Karpas-422 (cell line): ENCODE data around the gene STAMBPL1. TPM values are rescaled to one million over a fixed set of nuclear protein-coding genes. Genes with fewer than 3 reads are reported as not detected.
A peak's percentile ranks its signal among the peaks of the same experiment; 100 is the strongest.

Source experiments
- DNase-seq: peaks from one replicate; pipeline ENCODE4 v3.0.0-alpha.2; 2015
- H2AFZ ChIP-seq: fragments of 200-600 bp; sonication (generic); 2 replicates; pipeline ENCODE4 v1.6.1; 2014; ENCODE audit warnings: antibody characterized with exemption, low read length, mixed read lengths
- H3K27ac ChIP-seq: fragments of 200-600 bp; sonication (generic); 2 replicates; pipeline ENCODE4 v1.5.1; 2014; ENCODE audit warnings: mild to moderate bottlenecking, low read length, moderate library complexity
- H3K27me3 ChIP-seq: fragments of 200-600 bp; sonication (generic); 2 replicates; pipeline ENCODE4 v1.6.1; 2014; ENCODE audit warnings: low read length, mixed read lengths
- H3K36me3 ChIP-seq: fragments of 200-600 bp; sonication (generic); 2 replicates; pipeline ENCODE4 v1.6.1; 2014; ENCODE audit warnings: low read length, mixed read lengths; ENCODE audit not compliant: insufficient read depth
- H3K4me1 ChIP-seq: fragments of 200-600 bp; sonication (generic); 2 replicates; pipeline ENCODE4 v1.6.1; 2014; ENCODE audit warnings: mild to moderate bottlenecking, low read length, mixed read lengths
- H3K4me2 ChIP-seq: fragments of 200-600 bp; sonication (generic); 2 replicates; pipeline ENCODE4 v1.6.1; 2014; ENCODE audit warnings: low read length, low read depth, mild to moderate bottlenecking; ENCODE audit not compliant: poor library complexity, severe bottlenecking
- H3K4me3 ChIP-seq: fragments of 200-600 bp; sonication (generic); 2 replicates; pipeline ENCODE4 v1.5.1; 2014; ENCODE audit warnings: mild to moderate bottlenecking, antibody characterized with exemption, low read length, mixed read lengths
- H3K79me2 ChIP-seq: fragments of 200-600 bp; sonication (generic); 2 replicates; pipeline ENCODE4 v1.6.1; 2014; ENCODE audit warnings: mild to moderate bottlenecking, low read length, mixed read lengths
- H3K9ac ChIP-seq: fragments of 200-600 bp; sonication (generic); 2 replicates; pipeline ENCODE4 v1.6.0; 2014; ENCODE audit warnings: low read length
- H3K9me2 ChIP-seq: fragments of 200-600 bp; sonication (generic), shearing (Covaris generic); replicated peaks from 2 replicates; pipeline ENCODE4 v1.6.0; 2014; ENCODE audit warnings: mild to moderate bottlenecking, low read length, moderate library complexity; ENCODE audit not compliant: insufficient read depth
- H3K9me3 ChIP-seq: fragments of 300-700, 200-600 bp; sonication (generic); 2 replicates; pipeline ENCODE4 v1.6.1; 2014; ENCODE audit warnings: low read length, mixed read lengths
- H4K20me1 ChIP-seq: fragments of 200-600 bp; sonication (generic); 2 replicates; pipeline ENCODE4 v1.6.1; 2014; ENCODE audit warnings: mild to moderate bottlenecking, antibody characterized with exemption, low read length, low read depth; ENCODE audit not compliant: insufficient read depth
- total RNA-seq: library from RNA; depleted of rRNA; stranded (reverse); fragments of >200 nt; shearing (Covaris generic); gene quantifications from 2 replicates; pipeline ENCODE4 v1.2.3, GENCODE V29; 2014; ENCODE audit warnings: low replicate concordance

Gene STAMBPL1
- total RNA-seq, 1 experiment from 2014 or later, result 38.5 TPM

DNA sequence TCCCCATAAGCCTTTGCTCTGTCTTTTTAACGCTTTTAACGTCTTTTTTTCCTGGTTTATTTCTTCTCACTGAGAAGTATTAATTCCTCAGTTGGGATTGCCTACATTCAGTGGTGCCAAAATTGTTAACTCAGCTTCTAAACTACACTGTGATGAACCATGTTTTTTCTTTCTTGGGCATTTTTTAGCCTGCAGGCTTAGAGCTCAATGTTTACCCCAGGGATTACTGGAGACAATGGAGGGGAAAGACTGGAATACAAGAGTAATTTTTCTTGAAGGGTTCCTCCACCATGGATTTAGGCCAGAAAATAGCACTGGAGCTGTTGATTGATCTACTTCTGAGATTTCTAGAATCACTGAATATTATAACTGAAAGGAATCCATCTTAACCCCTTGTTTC, 19.8 kb downstream of the STAMBPL1 start:
- no peak overlapping the region for H3K4me3 ChIP-seq
- peaks cover 9% of the 10 kb centered on the region; the same call in 1 of the 2 replicates for H3K36me3 ChIP-seq
- no peak overlapping the region for H3K27ac ChIP-seq
- no peaks in the 10 kb centered on the region for H4K20me1 ChIP-seq
- H3K4me2 ChIP-seq, result peak overlapping the region; percentile 7
- H3K27me3 ChIP-seq, result no peaks in the 10 kb centered on the region
- no peak for DNase-seq
- H3K9ac ChIP-seq, result no peak overlapping the region
- no peak overlapping the region for H2AFZ ChIP-seq
- peaks cover 57% of the 10 kb centered on the region for H3K4me1 ChIP-seq
- no peaks in the 10 kb centered on the region for H3K9me2 ChIP-seq
- H3K79me2 ChIP-seq, result peaks cover 59% of the 10 kb centered on the region
- H3K9me3 ChIP-seq, result no peaks in the 10 kb centered on the region

DNA sequence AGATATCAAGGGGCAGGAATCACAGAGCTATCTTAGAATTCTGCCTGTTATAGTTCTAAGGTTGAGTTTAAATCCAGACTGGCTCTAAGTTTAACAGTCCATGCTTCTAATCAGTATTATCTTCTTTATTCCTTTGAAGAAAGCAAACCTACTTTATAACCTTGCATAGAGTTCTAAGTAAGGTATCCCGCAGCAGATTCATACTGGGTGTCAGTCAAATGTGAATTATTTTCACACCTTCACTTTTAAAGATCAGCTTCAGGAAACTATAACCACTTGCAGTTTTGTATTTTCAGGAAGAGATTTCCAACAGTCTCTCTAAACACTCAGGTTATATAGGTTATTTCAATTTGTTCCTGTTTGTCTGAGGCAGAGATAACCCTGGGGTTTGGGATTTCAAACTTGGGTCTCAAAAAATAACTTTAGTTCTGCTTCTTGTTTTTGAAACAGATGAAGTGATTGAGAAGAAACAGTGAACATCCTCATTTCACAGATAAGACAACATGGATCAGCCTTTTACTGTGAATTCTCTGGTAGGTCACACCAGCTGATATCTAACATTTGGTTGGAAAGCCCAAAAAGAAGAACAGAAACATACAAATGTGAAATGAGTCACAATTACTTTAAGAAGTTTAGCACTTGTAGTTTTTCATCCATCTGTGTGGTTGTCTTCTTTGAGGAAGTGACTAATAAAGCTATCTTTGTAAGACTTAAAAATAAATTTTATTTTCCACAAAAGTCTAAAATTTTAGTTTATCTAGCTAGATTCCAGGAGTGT, 21.4 kb downstream of the STAMBPL1 start:
- Histone ChIP-seq H3K27me3 (no peaks in the 10 kb centered on the region), H3K4me1 (peaks cover 51% of the 10 kb centered on the region), H3K4me3 (peak overlapping the region; percentile 24; the same call in 1 of the 2 replicates), H3K36me3 (peaks cover 10% of the 10 kb centered on the region; the same call in 1 of the 2 replicates), H3K9me3 (no peaks in the 10 kb centered on the region), H3K79me2 (peaks cover 45% of the 10 kb centered on the region), H4K20me1 (no peaks in the 10 kb centered on the region), H3K9ac (peak overlapping the region; percentile 26; the same call in 1 of the 2 replicates), H3K4me2 (peak overlapping the region; percentile 51), H2AFZ (no peak overlapping the region), H3K27ac (peak overlapping the region; percentile 89), H3K9me2 (no peaks in the 10 kb centered on the region)
- peak; percentile 56 for DNase-seq

GRCh38 chr10:88901984-88902789, 22.1 kb downstream of the STAMBPL1 start:
- peak overlapping the region; percentile 51 for H3K4me2 ChIP-seq
- H4K20me1 ChIP-seq, result no peaks in the 10 kb centered on the region
- peaks cover 37% of the 10 kb centered on the region for H3K79me2 ChIP-seq
- no peak overlapping the region for H3K4me3 ChIP-seq
- no peak overlapping the region for H2AFZ ChIP-seq
- H3K36me3 ChIP-seq, result peaks cover 10% of the 10 kb centered on the region; the same call in 1 of the 2 replicates
- H3K9me2 ChIP-seq, result no peaks in the 10 kb centered on the region
- no peaks in the 10 kb centered on the region for H3K27me3 ChIP-seq
- DNase-seq, result peak; percentile 39
- no peak overlapping the region for H3K9ac ChIP-seq
- H3K27ac ChIP-seq, result peak overlapping the region; percentile 89
- H3K9me3 ChIP-seq, result no peaks in the 10 kb centered on the region
- peaks cover 43% of the 10 kb centered on the region for H3K4me1 ChIP-seq

- H3K9me3 ChIP-seq, result no peaks in the 10 kb centered on the region
- no peaks in the 10 kb centered on the region for H4K20me1 ChIP-seq
- peaks cover 23% of the 10 kb centered on the region for H3K79me2 ChIP-seq
- H3K36me3 ChIP-seq, result peaks cover 10% of the 10 kb centered on the region; the same call in 1 of the 2 replicates
- no peak overlapping the region for H3K27ac ChIP-seq
- no peak overlapping the region for H3K4me3 ChIP-seq
- no peaks in the 10 kb centered on the region for H3K9me2 ChIP-seq
- no peak for DNase-seq
- no peak overlapping the region for H3K4me2 ChIP-seq
- H3K9ac ChIP-seq, result no peak overlapping the region
- peaks cover 29% of the 10 kb centered on the region for H3K4me1 ChIP-seq
- no peak overlapping the region for H2AFZ ChIP-seq
- no peaks in the 10 kb centered on the region for H3K27me3 ChIP-seq
Observed at GRCh38 chr10:88903715-88904114, 23.7 kb downstream of the STAMBPL1 start.

DNA sequence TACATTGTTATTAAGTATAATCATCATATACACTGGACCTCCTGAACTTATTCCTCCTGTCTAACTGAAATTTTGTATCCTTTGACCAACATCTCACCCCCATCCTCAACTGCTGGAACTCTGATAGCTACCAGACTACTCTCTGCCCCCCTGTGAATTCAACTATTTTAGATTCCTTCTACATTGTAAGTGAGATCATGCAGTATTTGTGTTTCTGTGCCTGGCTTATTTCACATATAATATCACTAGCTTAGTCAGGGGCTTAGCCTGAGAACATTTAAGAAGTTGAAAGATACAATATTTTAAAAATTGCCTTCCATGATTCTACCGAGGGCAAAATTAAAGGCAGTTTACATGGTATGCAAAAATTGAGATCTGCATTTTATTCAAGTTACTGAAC, 26.9 kb downstream of the STAMBPL1 start:
- Histone ChIP-seq H3K4me2 (no peak overlapping the region), H3K79me2 (no peaks in the 10 kb centered on the region), H3K9me3 (no peaks in the 10 kb centered on the region), H3K27ac (no peak overlapping the region), H3K36me3 (peaks cover 10% of the 10 kb centered on the region; the same call in 1 of the 2 replicates), H3K4me1 (peaks cover 2% of the 10 kb centered on the region), H4K20me1 (no peaks in the 10 kb centered on the region), H3K9me2 (no peaks in the 10 kb centered on the region), H3K27me3 (no peaks in the 10 kb centered on the region), H2AFZ (no peak overlapping the region), H3K4me3 (no peak overlapping the region), H3K9ac (no peak overlapping the region)
- no peak for DNase-seq

DNA sequence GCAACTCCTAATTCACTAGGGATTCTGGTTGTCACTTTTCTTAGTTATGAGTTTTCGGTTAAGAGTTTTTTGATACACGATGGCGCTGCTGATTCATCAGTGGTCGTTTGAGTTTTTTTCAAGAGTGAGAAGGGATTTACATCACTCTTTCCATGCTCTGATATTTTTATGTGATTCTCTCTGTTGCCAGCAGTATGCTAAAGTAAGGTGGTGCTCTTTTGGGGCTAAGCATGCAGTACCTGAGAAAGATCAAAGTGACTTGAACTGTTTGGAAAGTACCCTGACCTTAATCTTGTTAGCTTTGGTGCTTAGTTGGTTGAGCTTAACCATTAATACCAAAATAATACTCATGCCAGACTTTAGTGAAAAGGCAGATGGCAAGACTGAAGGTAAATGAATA, 28.1 kb downstream of the STAMBPL1 start:
- Histone ChIP-seq H3K4me2 (no peak overlapping the region), H3K79me2 (no peaks in the 10 kb centered on the region), H2AFZ (no peak overlapping the region), H4K20me1 (no peaks in the 10 kb centered on the region), H3K9me2 (no peaks in the 10 kb centered on the region), H3K27me3 (no peaks in the 10 kb centered on the region), H3K36me3 (peaks cover 10% of the 10 kb centered on the region; the same call in 1 of the 2 replicates), H3K27ac (no peak overlapping the region), H3K9ac (no peak overlapping the region), H3K4me3 (no peak overlapping the region), H3K4me1 (no peaks in the 10 kb centered on the region), H3K9me3 (no peaks in the 10 kb centered on the region)
- DNase-seq, result no peak

DNA sequence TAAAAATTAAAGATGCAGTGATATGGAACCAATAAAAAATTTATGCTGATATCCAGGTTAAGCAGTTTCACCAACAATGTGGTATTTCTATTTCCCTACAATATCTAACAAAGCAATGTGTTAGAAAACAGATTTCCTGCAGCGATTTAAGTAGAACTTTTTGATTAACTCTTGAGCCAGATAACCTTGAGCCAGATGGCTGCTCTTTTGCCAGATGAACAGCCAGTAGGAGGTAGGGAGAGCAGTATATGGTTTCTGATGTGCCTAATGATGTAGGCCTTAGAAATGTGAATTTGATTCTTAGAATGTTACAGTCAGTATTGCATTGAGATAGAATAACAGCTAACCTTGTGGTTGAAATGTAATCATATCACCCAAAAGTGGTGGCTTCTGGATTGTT, 31.1 kb downstream of the STAMBPL1 start:
- Histone ChIP-seq H2AFZ (no peak overlapping the region), H3K36me3 (no peaks in the 10 kb centered on the region; the same call in 1 of the 2 replicates), H3K9me3 (no peaks in the 10 kb centered on the region), H3K4me3 (no peak overlapping the region), H3K4me2 (no peak overlapping the region), H3K27ac (no peak overlapping the region), H3K27me3 (no peaks in the 10 kb centered on the region), H3K9me2 (no peaks in the 10 kb centered on the region), H3K79me2 (no peaks in the 10 kb centered on the region), H4K20me1 (no peaks in the 10 kb centered on the region), H3K9ac (no peak overlapping the region), H3K4me1 (no peaks in the 10 kb centered on the region)
- no peak for DNase-seq

- Histone ChIP-seq H3K9ac (no peak overlapping the region), H3K27ac (no peak overlapping the region), H3K4me3 (no peak overlapping the region), H3K27me3 (no peaks in the 10 kb centered on the region), H3K79me2 (no peaks in the 10 kb centered on the region), H3K4me1 (no peaks in the 10 kb centered on the region), H3K36me3 (no peaks in the 10 kb centered on the region; the same call in 1 of the 2 replicates), H3K9me3 (no peaks in the 10 kb centered on the region), H3K4me2 (no peak overlapping the region), H3K9me2 (no peaks in the 10 kb centered on the region), H2AFZ (no peak overlapping the region), H4K20me1 (no peaks in the 10 kb centered on the region)
- no peak for DNase-seq
Observed at GRCh38 chr10:88911851-88912250, 31.8 kb downstream of the STAMBPL1 start.
